ENCODE measurements around the gene DISC1. TPM values are rescaled to one million over a fixed set of nuclear protein-coding genes. Genes with fewer than 3 reads are reported as not detected.

Gene DISC1
- total RNA-seq, 2 donors from 2014 or later, result 8.0 to 9.4 TPM

GRCh38 chr1:232011961-232012360 is 385.4 kb downstream of the DISC1 start:
- H3K9ac ChIP-seq (ENCODE audit: extremely low read depth, low read length, poor library complexity, severe bottlenecking), result no peak overlapping the region
- no peaks in the 10 kb centered on the region for H3K27me3 Mint-ChIP-seq (ENCODE audit: insufficient read depth)
- TF ChIP-seq CTCF (conservative IDR thresholded peaks at IDR 0.05), result no peak
- H3K27ac Mint-ChIP-seq, result no peak overlapping the region
- H3K4me1 Mint-ChIP-seq, result peaks cover 43% of the 10 kb centered on the region
- H3K27ac ChIP-seq (ENCODE audit: low read depth, low read length), result no peak overlapping the region
- H3K36me3 ChIP-seq (ENCODE audit: control insufficient read depth, insufficient read depth, low read length), result no peaks in the 10 kb centered on the region
- no peaks in the 10 kb centered on the region for H3K27me3 ChIP-seq (ENCODE audit: control insufficient read depth, insufficient read depth, low read length, poor library complexity, severe bottlenecking)
- H3K9me3 ChIP-seq (ENCODE audit: control insufficient read depth, low read length), result no peaks in the 10 kb centered on the region
- H3K4me1 ChIP-seq (ENCODE audit: control insufficient read depth, insufficient read depth, low read length), result peaks cover 3% of the 10 kb centered on the region
- no peaks in the 10 kb centered on the region for H3K36me3 Mint-ChIP-seq (ENCODE audit: low read depth)
- WGBS, 2 experiments (ENCODE audit: insufficient coverage in 1 of 2, insufficient read length in 1 of 2), result 80 to 84% methylated on average over 5 to 6 of the region's 6 CpGs
- DNase-seq, result no peak
- H3K4me3 Mint-ChIP-seq, result no peak overlapping the region
- H3K9me3 Mint-ChIP-seq, result peaks cover 2% of the 10 kb centered on the region
- no peak overlapping the region for H3K4me3 ChIP-seq (ENCODE audit: low read length)

- H3K4me3 Mint-ChIP-seq, result no peak overlapping the region
- peaks cover 3% of the 10 kb centered on the region for H3K4me1 ChIP-seq (ENCODE audit: control insufficient read depth, insufficient read depth, low read length)
- H3K9me3 Mint-ChIP-seq, result no peaks in the 10 kb centered on the region
- TF ChIP-seq CTCF (conservative IDR thresholded peaks at IDR 0.05), result no peak
- no peaks in the 10 kb centered on the region for H3K27me3 ChIP-seq (ENCODE audit: control insufficient read depth, insufficient read depth, low read length, poor library complexity, severe bottlenecking)
- no peak overlapping the region for H3K27ac Mint-ChIP-seq
- peaks cover 43% of the 10 kb centered on the region for H3K4me1 Mint-ChIP-seq
- no peaks in the 10 kb centered on the region for H3K36me3 Mint-ChIP-seq (ENCODE audit: low read depth)
- H3K4me3 ChIP-seq (ENCODE audit: low read length), result no peak overlapping the region
- H3K27me3 Mint-ChIP-seq (ENCODE audit: insufficient read depth), result no peaks in the 10 kb centered on the region
- WGBS, 2 experiments (ENCODE audit: insufficient coverage in 1 of 2, insufficient read length in 1 of 2), result 87 to 95% methylated on average over 7 to 10 of the region's 10 CpGs
- DNase-seq, result no peak
- no peak overlapping the region for H3K9ac ChIP-seq (ENCODE audit: extremely low read depth, low read length, poor library complexity, severe bottlenecking)
- no peaks in the 10 kb centered on the region for H3K36me3 ChIP-seq (ENCODE audit: control insufficient read depth, insufficient read depth, low read length)
- H3K9me3 ChIP-seq (ENCODE audit: control insufficient read depth, low read length), result no peaks in the 10 kb centered on the region
- H3K27ac ChIP-seq (ENCODE audit: low read depth, low read length), result no peak overlapping the region
These were observed 386.3 kb downstream of the DISC1 start for GRCh38 chr1:232012773-232013386.

GRCh38 chr1:232014941-232015340 is 388.4 kb downstream of the DISC1 start:
- DNase-seq, result no peak
- TF ChIP-seq CTCF (conservative IDR thresholded peaks at IDR 0.05), result no peak
- Mint-ChIP-seq H3K9me3 (no peaks in the 10 kb centered on the region), H3K4me1 (peaks cover 47% of the 10 kb centered on the region), H3K27me3 (ENCODE audit: insufficient read depth) (no peaks in the 10 kb centered on the region), H3K4me3 (no peak overlapping the region), H3K36me3 (ENCODE audit: low read depth) (no peaks in the 10 kb centered on the region), H3K27ac (no peak overlapping the region)
- Histone ChIP-seq H3K4me3 (ENCODE audit: low read length) (no peak overlapping the region), H3K27ac (ENCODE audit: low read depth, low read length) (no peak overlapping the region), H3K9me3 (ENCODE audit: control insufficient read depth, low read length) (no peaks in the 10 kb centered on the region), H3K4me1 (ENCODE audit: control insufficient read depth, insufficient read depth, low read length) (peaks cover 3% of the 10 kb centered on the region), H3K27me3 (ENCODE audit: control insufficient read depth, insufficient read depth, low read length, poor library complexity, severe bottlenecking) (no peaks in the 10 kb centered on the region), H3K9ac (ENCODE audit: extremely low read depth, low read length, poor library complexity, severe bottlenecking) (no peak overlapping the region), H3K36me3 (ENCODE audit: control insufficient read depth, insufficient read depth, low read length) (no peaks in the 10 kb centered on the region)
- 90 to 91% methylated on average over 4 of the region's 4 CpGs for WGBS, 2 experiments (ENCODE audit: insufficient coverage in 1 of 2, insufficient read length in 1 of 2)
